ENCODE results near the gene DAB1.

DAB1 gene

GRCh38 chr1:57218487-57219079 lies 205.3 kb downstream of the DAB1 start:
- DNase-seq (ENCODE audit: low spot score): no peak

- no peak for DNase-seq (ENCODE audit: low spot score)
Measured at GRCh38 chr1:57217905-57218304, 206.0 kb downstream of the DAB1 start.

GRCh38 chr1:57214951-57215575 lies 208.8 kb downstream of the DAB1 start:
- no peak for DNase-seq (ENCODE audit: low spot score)

- DNase-seq (ENCODE audit: low spot score): no peak
Measured at GRCh38 chr1:57210881-57211280, 213.0 kb downstream of the DAB1 start.

- DNase-seq (ENCODE audit: low spot score): no peak
Measured at GRCh38 chr1:57209495-57209894, 214.4 kb downstream of the DAB1 start.

- DNase-seq (ENCODE audit: low spot score): no peak
Measured at GRCh38 chr1:57208741-57209302, 215.0 kb downstream of the DAB1 start.

GRCh38 chr1:57206038-57206437 lies 217.8 kb downstream of the DAB1 start:
- DNase-seq (ENCODE audit: low spot score): no peak

GRCh38 chr1:57204942-57205787 lies 218.7 kb downstream of the DAB1 start:
- DNase-seq (ENCODE audit: low spot score): no peak

- no peak for DNase-seq (ENCODE audit: low spot score)
Measured at GRCh38 chr1:57204091-57204490, 219.8 kb downstream of the DAB1 start.

- DNase-seq (ENCODE audit: low spot score): no peak
Measured at GRCh38 chr1:57202241-57202640, 221.6 kb downstream of the DAB1 start.

- no peak for DNase-seq (ENCODE audit: low spot score)
Measured at GRCh38 chr1:57198912-57199311, 224.9 kb downstream of the DAB1 start.

GRCh38 chr1:57195436-57195941 lies 228.4 kb downstream of the DAB1 start:
- DNase-seq (ENCODE audit: low spot score): no peak

- DNase-seq (ENCODE audit: low spot score): no peak
Measured at GRCh38 chr1:57192222-57192621, 231.6 kb downstream of the DAB1 start.

GRCh38 chr1:57190898-57191297 lies 233.0 kb downstream of the DAB1 start:
- DNase-seq (ENCODE audit: low spot score): no peak

GRCh38 chr1:57188168-57188567 lies 235.7 kb downstream of the DAB1 start:
- no peak for DNase-seq (ENCODE audit: low spot score)

- DNase-seq (ENCODE audit: low spot score): no peak
Measured at GRCh38 chr1:57186455-57186854, 237.4 kb downstream of the DAB1 start.

GRCh38 chr1:57179001-57179400 lies 244.9 kb downstream of the DAB1 start:
- DNase-seq (ENCODE audit: low spot score): no peak

- DNase-seq (ENCODE audit: low spot score): no peak
Measured at GRCh38 chr1:57175506-57175905, 248.4 kb downstream of the DAB1 start.

GRCh38 chr1:57172040-57172439 lies 251.8 kb downstream of the DAB1 start:
- DNase-seq (ENCODE audit: low spot score): no peak

- no peak for DNase-seq (ENCODE audit: low spot score)
Measured at GRCh38 chr1:57167997-57168396, 255.9 kb downstream of the DAB1 start.

GRCh38 chr1:57165546-57165945 lies 258.3 kb downstream of the DAB1 start:
- no peak for DNase-seq (ENCODE audit: low spot score)

- DNase-seq (ENCODE audit: low spot score): no peak
Measured at GRCh38 chr1:57164584-57164983, 259.3 kb downstream of the DAB1 start.

GRCh38 chr1:57163789-57164188 lies 260.1 kb downstream of the DAB1 start:
- DNase-seq (ENCODE audit: low spot score): no peak

Data from D341Med (cell line).